ENCODE data around the gene UPF1. TPM values are rescaled to one million over a fixed set of nuclear protein-coding genes. Genes with fewer than 3 reads are reported as not detected.

The UPF1 gene
- total and polyA plus RNA-seq, 5 experiments from 2014 or later: 7.5 to 112 (median 28.4) TPM

- Mint-ChIP-seq H3K27ac (no peak overlapping the region), H3K9me3 (no peaks in the 10 kb centered on the region), H3K4me3 (peak overlapping the region in 4 of 10 donors; percentile 26 to 46 (median 38)), H3K27me3 (peaks cover 11 to 32% (median 21%) of the 10 kb centered on the region in 5 donors), H3K4me1 (peaks cover 4 to 15% (median 12%) of the 10 kb centered on the region in 4 donors), H3K36me3 (peaks cover 0 to 10% (median 6%) of the 10 kb centered on the region in 3 donors)
- POLR2A ChIA-PET: interaction anchor here (0.7 kb wide), 1 partner anchor 618 kb away, joined by 3 read pairs; no protein-coding TSS in a partner anchor
- no peak for ATAC-seq
- no peak for DNase-seq
Observed at GRCh38 chr19:18894254-18895037, 62.7 kb downstream of the UPF1 start.

- Mint-ChIP-seq H3K4me1 (peaks cover 4 to 15% (median 12%) of the 10 kb centered on the region in 4 donors), H3K36me3 (peaks cover 0 to 17% (median 6%) of the 10 kb centered on the region in 3 donors), H3K27me3 (peaks cover 11 to 31% (median 17%) of the 10 kb centered on the region in 5 donors), H3K27ac (no peak overlapping the region), H3K9me3 (no peaks in the 10 kb centered on the region), H3K4me3 (peak overlapping the region in 7 of 10 donors; percentile 28 to 73 (median 46))
- no peak for DNase-seq
- peak; percentile 45 to 56 for ATAC-seq
- POLR2A ChIA-PET: interaction anchor here (0.6 to 0.7 kb wide), 2 partner anchors 617 to 621 kb away, joined by 3 to 4 read pairs; partner anchors contain the start of gene IQCN
Observed at GRCh38 chr19:18895038-18895823, 63.5 kb downstream of the UPF1 start.

GRCh38 chr19:18895824-18896341, 64.1 kb downstream of the UPF1 start, which contains the start of gene CERS1:
TSS of gene CERS1 (minus strand) at chr19:18896158. CDS start at chr19:18896072, 86 bp downstream.
- POLR2A ChIA-PET: interaction anchor here (0.6 kb wide), 2 partner anchors 100 to 621 kb away, joined by 4 read pairs; partner anchors contain the start of gene IQCN
- peaks cover 4 to 15% (median 12%) of the 10 kb centered on the region in 4 donors for H3K4me1 Mint-ChIP-seq
- H3K4me3 Mint-ChIP-seq: peak within 1 kb of the TSS; percentile 52 to 92 (median 79)
- H3K27me3 Mint-ChIP-seq: peaks cover 11 to 31% (median 17%) of the 10 kb centered on the region in 5 donors
- H3K36me3 Mint-ChIP-seq: peaks cover 0 to 21% (median 8%) of the 10 kb centered on the region in 3 donors
- peak within 1 kb of the TSS in 1 of 10 donors; percentile 5 for H3K27ac Mint-ChIP-seq
- ATAC-seq: peak; percentile 48 to 49
- DNase-seq: peak in 1 of 10 donors; percentile 30
- no peaks in the 10 kb centered on the region for H3K9me3 Mint-ChIP-seq

GRCh38 chr19:18896421-18896841, 64.7 kb downstream of the UPF1 start:
- ATAC-seq (no peak), DNase-seq (no peak)
- Mint-ChIP-seq H3K4me1 (peaks cover 4 to 15% (median 12%) of the 10 kb centered on the region in 4 donors), H3K36me3 (peaks cover 0 to 23% (median 11%) of the 10 kb centered on the region in 3 donors), H3K4me3 (peak overlapping the region; percentile 52 to 92 (median 79)), H3K27ac (peak overlapping the region in 1 of 10 donors; percentile 5), H3K9me3 (no peaks in the 10 kb centered on the region), H3K27me3 (peaks cover 11 to 31% (median 17%) of the 10 kb centered on the region in 5 donors)
- POLR2A ChIA-PET: interaction anchor here (0.6 to 0.7 kb wide), 2 partner anchors 101 to 256 kb away, joined by 4 read pairs; no protein-coding TSS in a partner anchor

GRCh38 chr19:18897094-18898029, 65.6 kb downstream of the UPF1 start:
- peak overlapping the region in 2 of 10 donors; percentile 0 to 58 for H3K27ac Mint-ChIP-seq
- POLR2A ChIA-PET: interaction anchor here (0.6 to 1.3 kb wide), 2 partner anchors 20 to 22 kb away, joined by 3 to 6 read pairs; partner anchors contain the start of genes COPE and DDX49
- H3K27me3 Mint-ChIP-seq: peaks cover 11 to 30% (median 17%) of the 10 kb centered on the region in 5 donors
- H3K4me1 Mint-ChIP-seq: peaks cover 4 to 15% (median 12%) of the 10 kb centered on the region in 4 donors
- no peak for DNase-seq
- ATAC-seq: no peak
- H3K4me3 Mint-ChIP-seq: peak overlapping the region in 8 of 10 donors; percentile 55 to 92 (median 78)
- H3K36me3 Mint-ChIP-seq: peaks cover 0 to 28% (median 15%) of the 10 kb centered on the region in 3 donors
- H3K9me3 Mint-ChIP-seq: no peaks in the 10 kb centered on the region

- peaks cover 4 to 15% (median 12%) of the 10 kb centered on the region in 4 donors for H3K4me1 Mint-ChIP-seq
- H3K9me3 Mint-ChIP-seq: no peaks in the 10 kb centered on the region
- POLR2A ChIA-PET: interaction anchor here (0.6 to 1.3 kb wide), 2 partner anchors 20 to 21 kb away, joined by 3 to 6 read pairs; partner anchors contain the start of genes COPE and DDX49
- peaks cover 11 to 30% (median 17%) of the 10 kb centered on the region in 5 donors for H3K27me3 Mint-ChIP-seq
- ATAC-seq: no peak
- DNase-seq: no peak
- H3K36me3 Mint-ChIP-seq: peaks cover 0 to 31% (median 15%) of the 10 kb centered on the region in 3 donors
- no peak overlapping the region for H3K27ac Mint-ChIP-seq
- H3K4me3 Mint-ChIP-seq: peak overlapping the region in 2 of 10 donors; percentile 62 to 80
Observed at GRCh38 chr19:18898081-18898606, 66.4 kb downstream of the UPF1 start.

GRCh38 chr19:18898607-18899408, 67.0 kb downstream of the UPF1 start:
- POLR2A ChIA-PET: interaction anchor here (1.3 kb wide), 1 partner anchor 20 kb away, joined by 3 read pairs; the partner anchor contains the start of genes COPE and DDX49
- H3K4me3 Mint-ChIP-seq: no peak overlapping the region

GRCh38 chr19:18899624-18900560, 68.1 kb downstream of the UPF1 start:
- H3K4me1 Mint-ChIP-seq: peaks cover 4 to 14% (median 12%) of the 10 kb centered on the region in 4 donors
- H3K4me3 Mint-ChIP-seq: no peak overlapping the region
- H3K36me3 Mint-ChIP-seq: peaks cover 0 to 37% (median 15%) of the 10 kb centered on the region in 3 donors
- no peaks in the 10 kb centered on the region for H3K9me3 Mint-ChIP-seq
- H3K27me3 Mint-ChIP-seq: peaks cover 9 to 20% (median 13%) of the 10 kb centered on the region in 5 donors
- no peak for DNase-seq
- POLR2A ChIA-PET: no interaction called here
- no peak for ATAC-seq
- no peak overlapping the region for H3K27ac Mint-ChIP-seq

More at GRCh38 chr19:18898607-18899408, 67.0 kb downstream of the UPF1 start:
- Mint-ChIP-seq H3K36me3 (peaks cover 0 to 33% (median 15%) of the 10 kb centered on the region in 3 donors), H3K27ac (no peak overlapping the region), H3K27me3 (peaks cover 11 to 24% (median 15%) of the 10 kb centered on the region in 5 donors), H3K9me3 (no peaks in the 10 kb centered on the region), H3K4me1 (peaks cover 4 to 15% (median 12%) of the 10 kb centered on the region in 4 donors)
- no peak for DNase-seq
- no peak for ATAC-seq

- Mint-ChIP-seq H3K36me3 (peaks cover 0 to 43% (median 15%) of the 10 kb centered on the region in 3 donors), H3K9me3 (no peaks in the 10 kb centered on the region), H3K4me1 (peaks cover 4 to 12% (median 11%) of the 10 kb centered on the region in 4 donors), H3K27me3 (peaks cover 9 to 20% (median 13%) of the 10 kb centered on the region in 5 donors), H3K27ac (no peak overlapping the region), H3K4me3 (no peak overlapping the region)
- no peak for ATAC-seq
- DNase-seq: no peak
- POLR2A ChIA-PET: no interaction called here
Observed at GRCh38 chr19:18900700-18901481, 69.1 kb downstream of the UPF1 start.

Measured in naive thymus-derived CD8-positive, alpha-beta T cell (primary cell).